ACHN (cell line): ENCODE data around the gene RITA1.
"Not testable (repeated sequence)": the region's sequence is repeated elsewhere in the genome, so short reads cannot be mapped to it uniquely, and the experiment has no call there.

Source experiments
- DNase-seq: peaks from one replicate; pipeline ENCODE4 v3.0.0-alpha.2; 2015
- in situ Hi-C: cut with HindIII; loops from 2 replicates; pipeline ENCODE4 v1.10.0; 2017; ENCODE audit warnings: low sequenced_read_pairs, low pct_ligation_motif_present, low pct_unique_long_range_greater_than_20kb

The RITA1 gene

GRCh38 chr12:113185180-113186032 lies at the start of gene RITA1, which contains the start of gene DDX54:
TSS of gene RITA1 (plus strand) at chr12:113185721. CDS start at chr12:113186747, 1,026 bp downstream.
TSS of gene DDX54 (minus strand) at chr12:113185478. CDS start at chr12:113185451, 27 bp downstream.
- in situ Hi-C loops: no loop called here
- DNase-seq: peak; percentile 77

- DNase-seq: peak; percentile 90
- in situ Hi-C loops: no loop called here
Measured at GRCh38 chr12:113136128-113136989, 49.2 kb upstream of the RITA1 start.

- no peak for DNase-seq
- in situ Hi-C loops: no loop called here
Measured at GRCh38 chr12:113136990-113137511, 48.5 kb upstream of the RITA1 start.

- in situ Hi-C loops: no loop called here
- DNase-seq: peak; percentile 37
Measured at GRCh38 chr12:113137861-113138783, 47.4 kb upstream of the RITA1 start.

GRCh38 chr12:113138826-113139225 lies 46.7 kb upstream of the RITA1 start:
- DNase-seq: peak; percentile 98
- in situ Hi-C loops: no loop called here

GRCh38 chr12:113140706-113141105 lies 44.8 kb upstream of the RITA1 start:
- in situ Hi-C loops: no loop called here
- DNase-seq: no peak

GRCh38 chr12:113141716-113142115 lies 43.8 kb upstream of the RITA1 start:
- DNase-seq, in situ Hi-C loops: not testable (repeated sequence)

- in situ Hi-C loops: no loop called here
- DNase-seq: no peak
Measured at GRCh38 chr12:113142173-113142885, 43.2 kb upstream of the RITA1 start.

- in situ Hi-C loops: no loop called here
- DNase-seq: no peak
Measured at GRCh38 chr12:113142886-113143332, 42.6 kb upstream of the RITA1 start.

GRCh38 chr12:113143959-113144358 lies 41.6 kb upstream of the RITA1 start:
- no peak for DNase-seq
- in situ Hi-C loops: no loop called here

- no peak for DNase-seq
- in situ Hi-C loops: no loop called here
Measured at GRCh38 chr12:113144806-113145205, 40.7 kb upstream of the RITA1 start.

- in situ Hi-C loops: no loop called here
- DNase-seq: no peak
Measured at GRCh38 chr12:113145720-113146551, 39.6 kb upstream of the RITA1 start.

- in situ Hi-C loops: no loop called here
- DNase-seq: no peak
Measured at GRCh38 chr12:113146999-113147398, 38.5 kb upstream of the RITA1 start.

GRCh38 chr12:113149361-113150150 lies 36.0 kb upstream of the RITA1 start, which contains the start of gene CFAP73:
TSS of gene CFAP73 (plus strand) at chr12:113149724. CDS start at chr12:113149858, 134 bp downstream.
- in situ Hi-C loops: loop anchor here (25.0 kb wide), 1 partner anchor 87 kb away; the partner anchor contains the start of gene DTX1
- DNase-seq: peak; percentile 99

GRCh38 chr12:113151655-113152054 lies 33.9 kb upstream of the RITA1 start:
- in situ Hi-C loops: loop anchor here (25.0 kb wide), 1 partner anchor 89 kb away; the partner anchor contains the start of gene DTX1
- DNase-seq: no peak
